Fibroblast of peridontal ligament (primary cell): ENCODE results near the gene PDK4.

ENCODE experiments used
- DNase-seq: peaks from one replicate; pipeline ENCODE4 v3.0.0-alpha.2; 2010; ENCODE audit errors: extremely low read depth

PDK4 gene

GRCh38 chr7:95596198-95597063, at the start of gene PDK4:
TSS of gene PDK4 (minus strand) at chr7:95596516. CDS start at chr7:95596293, 223 bp downstream.
- peak; percentile 38 for DNase-seq

- peak; percentile 3 for DNase-seq
Measured at GRCh38 chr7:95642173-95642572, 45.9 kb upstream of the PDK4 start.

- DNase-seq, result no peak
Measured at GRCh38 chr7:95636140-95636940, 40.0 kb upstream of the PDK4 start.

- DNase-seq, result peak; percentile 81
Measured at GRCh38 chr7:95632609-95633008, 36.3 kb upstream of the PDK4 start.

- DNase-seq, result no peak
Measured at GRCh38 chr7:95631527-95631926, 35.2 kb upstream of the PDK4 start.

- DNase-seq, result peak; percentile 16
Measured at GRCh38 chr7:95630702-95631458, 34.6 kb upstream of the PDK4 start.

- peak; percentile 25 for DNase-seq
Measured at GRCh38 chr7:95628831-95629439, 32.6 kb upstream of the PDK4 start.

- no peak for DNase-seq
Measured at GRCh38 chr7:95623788-95624187, 27.5 kb upstream of the PDK4 start.

GRCh38 chr7:95622859-95623258, 26.5 kb upstream of the PDK4 start:
- DNase-seq, result no peak

GRCh38 chr7:95622001-95622549, 25.8 kb upstream of the PDK4 start:
- DNase-seq, result no peak

- DNase-seq, result no peak
Measured at GRCh38 chr7:95621404-95621803, 25.1 kb upstream of the PDK4 start.

GRCh38 chr7:95620631-95621030, 24.3 kb upstream of the PDK4 start:
- no peak for DNase-seq

GRCh38 chr7:95619921-95620320, 23.6 kb upstream of the PDK4 start:
- no peak for DNase-seq

GRCh38 chr7:95619517-95619916, 23.2 kb upstream of the PDK4 start:
- DNase-seq, result no peak

GRCh38 chr7:95614442-95614940, 18.2 kb upstream of the PDK4 start:
- no peak for DNase-seq

- DNase-seq, result no peak
Measured at GRCh38 chr7:95611224-95611623, 14.9 kb upstream of the PDK4 start.

GRCh38 chr7:95609277-95609971, 13.1 kb upstream of the PDK4 start:
- peak; percentile 60 for DNase-seq

- peak; percentile 96 for DNase-seq
Measured at GRCh38 chr7:95608359-95609173, 12.2 kb upstream of the PDK4 start.

- DNase-seq, result no peak
Measured at GRCh38 chr7:95607561-95607960, 11.2 kb upstream of the PDK4 start.

GRCh38 chr7:95605275-95605674, 9.0 kb upstream of the PDK4 start:
- no peak for DNase-seq
